HFFc6 (cell line): ENCODE data around the gene TNFRSF21. TPM values are rescaled to one million over a fixed set of nuclear protein-coding genes. Genes with fewer than 3 reads are reported as not detected.
"Not testable (repeated sequence)": the region's sequence is repeated elsewhere in the genome, so short reads cannot be mapped to it uniquely, and the experiment has no call there.

Experiments
- DNase-seq: peaks from one replicate; pipeline ENCODE4 v3.0.0-alpha.2; 2018
- H3K27ac Mint-ChIP-seq: 2 replicates; pipeline ENCODE4 v1.8.0; 2020; ENCODE audit warnings: mild to moderate bottlenecking, mixed read lengths
- H3K27me3 Mint-ChIP-seq: 2 replicates; pipeline ENCODE4 v1.8.0; 2021; ENCODE audit warnings: mild to moderate bottlenecking, moderate library complexity, mixed read lengths; ENCODE audit not compliant: insufficient read depth
- H3K36me3 Mint-ChIP-seq: 2 replicates; pipeline ENCODE4 v1.8.0; 2021; ENCODE audit warnings: low read depth, mixed read lengths
- H3K4me1 Mint-ChIP-seq: 2 replicates; pipeline ENCODE4 v1.8.0; 2020; ENCODE audit warnings: low read depth, mixed read lengths
- H3K4me3 Mint-ChIP-seq: 2 replicates; pipeline ENCODE4 v1.8.0; 2020; ENCODE audit warnings: mild to moderate bottlenecking, moderate library complexity, mixed read lengths
- H3K9me3 Mint-ChIP-seq: 2 replicates; pipeline ENCODE4 v1.8.0; 2020; ENCODE audit warnings: mild to moderate bottlenecking, mixed read lengths
- total RNA-seq, 6 experiments: library from RNA; stranded (reverse); fragmentation: NEBNext Ultra II Directional; extraction: Animal tissue kit (Norgen Biotek cat#: 25700); gene quantifications; 2 replicates in 1 of 6; 3 replicates in 5 of 6; pipeline ENCODE4 v1.2.3, GENCODE V29; 2021
- TF ChIP-seq, protein P1 (sequence below): fragments of 200-600 bp; sonication (generic); IDR thresholded peaks from 2 replicates; pipeline ENCODE4 v1.5.0; 2021; ENCODE audit warnings: antibody characterized with exemption, mild to moderate bottlenecking

The TNFRSF21 gene
- total RNA-seq, 6 experiments from 2014 or later: 1.6 to 20.4 (median 2.2) TPM

DNA sequence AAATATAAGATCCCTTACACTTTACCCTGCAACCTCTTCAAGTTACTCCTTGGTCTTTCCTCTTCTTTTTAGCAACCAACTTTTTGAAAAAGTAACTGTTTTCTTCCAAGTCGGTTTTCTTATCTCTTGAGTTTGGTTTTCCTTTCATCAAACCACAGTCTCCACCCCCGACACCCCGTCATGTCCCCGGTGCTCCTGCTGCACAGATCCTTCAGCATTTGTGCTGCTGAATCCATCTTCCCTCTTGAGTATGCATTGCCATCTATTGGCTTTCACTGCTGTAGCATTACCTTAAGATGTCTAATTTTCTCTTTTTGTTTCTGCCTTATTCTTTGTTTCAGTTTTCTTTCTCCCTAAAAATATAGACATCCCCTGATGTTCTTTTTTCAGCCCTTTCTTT is 11.9 kb upstream of the TNFRSF21 start:
- H3K27ac Mint-ChIP-seq: no peak overlapping the region
- no peaks in the 10 kb centered on the region for H3K36me3 Mint-ChIP-seq
- H3K9me3 Mint-ChIP-seq: no peaks in the 10 kb centered on the region; the same call in 1 of the 2 replicates
- H3K4me3 Mint-ChIP-seq: no peak overlapping the region
- TF ChIP-seq, protein P1, sequence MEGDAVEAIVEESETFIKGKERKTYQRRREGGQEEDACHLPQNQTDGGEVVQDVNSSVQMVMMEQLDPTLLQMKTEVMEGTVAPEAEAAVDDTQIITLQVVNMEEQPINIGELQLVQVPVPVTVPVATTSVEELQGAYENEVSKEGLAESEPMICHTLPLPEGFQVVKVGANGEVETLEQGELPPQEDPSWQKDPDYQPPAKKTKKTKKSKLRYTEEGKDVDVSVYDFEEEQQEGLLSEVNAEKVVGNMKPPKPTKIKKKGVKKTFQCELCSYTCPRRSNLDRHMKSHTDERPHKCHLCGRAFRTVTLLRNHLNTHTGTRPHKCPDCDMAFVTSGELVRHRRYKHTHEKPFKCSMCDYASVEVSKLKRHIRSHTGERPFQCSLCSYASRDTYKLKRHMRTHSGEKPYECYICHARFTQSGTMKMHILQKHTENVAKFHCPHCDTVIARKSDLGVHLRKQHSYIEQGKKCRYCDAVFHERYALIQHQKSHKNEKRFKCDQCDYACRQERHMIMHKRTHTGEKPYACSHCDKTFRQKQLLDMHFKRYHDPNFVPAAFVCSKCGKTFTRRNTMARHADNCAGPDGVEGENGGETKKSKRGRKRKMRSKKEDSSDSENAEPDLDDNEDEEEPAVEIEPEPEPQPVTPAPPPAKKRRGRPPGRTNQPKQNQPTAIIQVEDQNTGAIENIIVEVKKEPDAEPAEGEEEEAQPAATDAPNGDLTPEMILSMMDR: no peak
- DNase-seq: no peak
- H3K4me1 Mint-ChIP-seq: no peaks in the 10 kb centered on the region
- H3K27me3 Mint-ChIP-seq: peaks cover 7% of the 10 kb centered on the region

GRCh38 chr6:47319867-47320266 is 10.2 kb upstream of the TNFRSF21 start:
- Mint-ChIP-seq H3K27me3 (peaks cover 6% of the 10 kb centered on the region), H3K9me3 (no peaks in the 10 kb centered on the region), H3K27ac (no peak overlapping the region), H3K4me1 (no peaks in the 10 kb centered on the region), H3K4me3 (no peak overlapping the region), H3K36me3 (no peaks in the 10 kb centered on the region)
- DNase-seq: no peak
- TF ChIP-seq, protein P1: no peak

DNA sequence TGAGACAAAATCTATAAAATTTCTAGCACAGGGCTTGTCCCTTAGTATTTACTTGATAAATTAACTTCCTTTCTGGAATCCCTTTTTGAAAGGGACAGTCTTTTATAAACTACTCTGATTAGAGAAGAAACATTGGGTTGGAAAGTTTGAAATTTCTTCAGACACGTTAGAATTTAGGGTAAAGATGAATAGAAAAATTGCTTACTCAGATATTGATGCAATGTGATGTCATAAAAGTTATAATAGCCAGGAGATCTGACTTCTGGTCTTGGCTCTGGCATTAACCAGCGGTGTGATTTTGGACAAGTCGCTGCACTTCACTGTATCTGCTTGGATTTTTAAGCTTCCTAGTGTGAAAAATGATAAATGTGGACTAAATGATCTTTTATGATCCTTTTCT is 9.7 kb upstream of the TNFRSF21 start:
- H3K36me3 Mint-ChIP-seq: no peaks in the 10 kb centered on the region
- H3K4me3 Mint-ChIP-seq: no peak overlapping the region
- no peak overlapping the region for H3K27ac Mint-ChIP-seq
- DNase-seq: no peak
- TF ChIP-seq, protein P1: no peak
- no peaks in the 10 kb centered on the region for H3K4me1 Mint-ChIP-seq
- peaks cover 8% of the 10 kb centered on the region for H3K27me3 Mint-ChIP-seq
- no peaks in the 10 kb centered on the region for H3K9me3 Mint-ChIP-seq

DNA sequence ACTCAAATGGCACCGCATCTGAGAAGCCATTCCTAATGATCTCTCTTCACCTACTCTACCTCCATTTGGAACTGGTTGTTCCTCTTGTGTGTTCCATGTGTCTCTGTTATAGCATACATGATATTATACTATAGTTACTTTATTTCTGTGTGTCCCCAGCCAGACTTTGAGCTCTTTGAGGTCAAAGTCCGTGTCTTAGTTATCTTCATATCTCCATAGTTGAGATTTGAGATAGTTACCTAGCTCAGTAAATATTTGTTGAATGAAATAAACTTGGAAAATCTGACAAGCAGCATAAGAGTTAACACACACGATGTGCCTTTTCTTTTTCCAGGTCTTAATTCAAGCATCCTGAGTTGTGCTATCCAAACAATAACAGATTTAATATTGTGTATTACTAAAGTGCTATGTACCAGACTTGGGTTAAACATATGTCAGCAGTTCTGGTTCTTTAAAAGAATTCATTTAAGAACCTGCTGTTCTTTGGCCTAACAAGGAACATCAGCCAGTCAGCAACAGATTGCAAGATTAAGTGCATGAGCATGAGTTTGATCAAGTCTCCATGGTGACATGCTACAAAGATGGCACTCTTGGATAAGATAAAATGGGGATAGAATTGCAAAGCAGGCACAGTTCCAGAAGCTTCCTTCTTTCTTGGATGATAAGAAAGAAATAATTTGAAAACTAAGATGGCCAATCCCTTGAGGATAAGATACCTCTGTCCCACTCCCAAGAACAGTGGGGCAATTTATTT is 8.7 kb upstream of the TNFRSF21 start:
- no peaks in the 10 kb centered on the region for H3K4me1 Mint-ChIP-seq
- no peak overlapping the region for H3K4me3 Mint-ChIP-seq
- TF ChIP-seq, protein P1: no peak
- no peaks in the 10 kb centered on the region for H3K9me3 Mint-ChIP-seq
- no peak for DNase-seq
- H3K27ac Mint-ChIP-seq: no peak overlapping the region
- no peaks in the 10 kb centered on the region for H3K36me3 Mint-ChIP-seq
- H3K27me3 Mint-ChIP-seq: peaks cover 11% of the 10 kb centered on the region

- H3K27ac Mint-ChIP-seq, H3K9me3 Mint-ChIP-seq, H3K36me3 Mint-ChIP-seq, H3K4me1 Mint-ChIP-seq, DNase-seq, H3K4me3 Mint-ChIP-seq: not testable (repeated sequence)
- peaks cover 23% of the 10 kb centered on the region for H3K27me3 Mint-ChIP-seq
Observed at GRCh38 chr6:47315181-47315580, 5.5 kb upstream of the TNFRSF21 start.

GRCh38 chr6:47310131-47310480 is 401 bp upstream of the TNFRSF21 start:
- no peak for DNase-seq

More at GRCh38 chr6:47310131-47310480, 401 bp upstream of the TNFRSF21 start:
- no peaks in the 10 kb centered on the region for H3K9me3 Mint-ChIP-seq
- no peak overlapping the region for H3K27ac Mint-ChIP-seq
- H3K36me3 Mint-ChIP-seq: no peaks in the 10 kb centered on the region
- H3K4me3 Mint-ChIP-seq: peak overlapping the region; percentile 81
- H3K4me1 Mint-ChIP-seq: peaks cover 10% of the 10 kb centered on the region; the same call in 1 of the 2 replicates
- peaks cover 18% of the 10 kb centered on the region for H3K27me3 Mint-ChIP-seq
- TF ChIP-seq, protein P1: no peak; the same call in 1 of the 2 replicates
